Cardiac septum (tissue), 1 donor: ENCODE measurements around the gene ZBTB7A. TPM values are rescaled to one million over a fixed set of nuclear protein-coding genes. Genes with fewer than 3 reads are reported as not detected.

Experiments used
- DNase-seq: peaks from one replicate; pipeline ENCODE4 v3.0.0-alpha.2; 2020; ENCODE audit warnings: low spot score
- intact Hi-C: fragments of 100-400 bp; cut with DNase I; formaldehyde crosslinking; loops from one replicate; pipeline ENCODE4 v1.14.0; 2022
- total RNA-seq: library from RNA; stranded (reverse); fragmentation: NEBNext Ultra II Directional; extraction: Animal tissue kit (Norgen Biotek cat#: 25700); gene quantifications from one replicate; pipeline ENCODE4 v1.2.1, GENCODE V29; 2021
- donor health status: DM: no; HTN: no; CAD: no.

The ZBTB7A gene
- total RNA-seq, 1 donor from 2014 or later = 29.9 TPM

DNA sequence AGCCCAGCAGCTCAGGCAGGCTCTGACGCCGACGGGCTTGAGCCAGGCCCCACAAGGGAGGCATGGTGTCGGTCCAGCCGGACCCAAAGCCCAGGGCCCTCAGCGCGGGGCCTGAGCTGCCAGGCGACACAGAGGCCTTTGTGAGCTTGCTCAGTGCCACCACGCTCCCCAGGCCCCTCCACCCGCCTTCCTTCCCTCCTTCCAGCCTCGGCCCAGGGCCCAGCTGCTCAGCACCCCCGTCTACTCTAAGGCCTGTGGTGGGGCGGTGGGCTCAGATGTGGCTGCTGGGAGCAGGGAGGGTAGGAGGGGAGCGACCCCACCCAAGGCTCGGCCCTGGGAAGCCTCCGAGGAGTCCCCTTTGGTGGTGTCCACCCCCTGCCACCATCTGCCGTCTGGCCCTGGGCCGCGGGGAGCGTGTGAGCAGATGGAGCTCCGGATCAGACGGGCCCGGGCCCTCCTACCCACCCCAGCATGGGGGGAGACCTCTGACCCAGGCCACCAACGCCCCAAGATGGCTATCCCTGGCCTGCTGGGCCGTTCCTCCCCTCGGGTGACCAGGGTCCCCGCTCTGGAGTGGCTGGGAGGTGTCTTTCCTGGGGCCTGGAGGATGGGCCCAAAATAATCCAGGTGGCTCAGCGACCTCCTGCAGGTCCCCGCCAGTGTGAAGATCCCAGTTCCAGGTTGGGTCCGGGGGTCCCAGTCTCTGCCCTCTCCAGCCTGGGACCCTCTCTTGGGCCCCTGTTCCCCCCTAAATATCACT, 7.8 kb downstream of the ZBTB7A start:
- no peak for DNase-seq
- intact Hi-C loops = no loop called here

DNA sequence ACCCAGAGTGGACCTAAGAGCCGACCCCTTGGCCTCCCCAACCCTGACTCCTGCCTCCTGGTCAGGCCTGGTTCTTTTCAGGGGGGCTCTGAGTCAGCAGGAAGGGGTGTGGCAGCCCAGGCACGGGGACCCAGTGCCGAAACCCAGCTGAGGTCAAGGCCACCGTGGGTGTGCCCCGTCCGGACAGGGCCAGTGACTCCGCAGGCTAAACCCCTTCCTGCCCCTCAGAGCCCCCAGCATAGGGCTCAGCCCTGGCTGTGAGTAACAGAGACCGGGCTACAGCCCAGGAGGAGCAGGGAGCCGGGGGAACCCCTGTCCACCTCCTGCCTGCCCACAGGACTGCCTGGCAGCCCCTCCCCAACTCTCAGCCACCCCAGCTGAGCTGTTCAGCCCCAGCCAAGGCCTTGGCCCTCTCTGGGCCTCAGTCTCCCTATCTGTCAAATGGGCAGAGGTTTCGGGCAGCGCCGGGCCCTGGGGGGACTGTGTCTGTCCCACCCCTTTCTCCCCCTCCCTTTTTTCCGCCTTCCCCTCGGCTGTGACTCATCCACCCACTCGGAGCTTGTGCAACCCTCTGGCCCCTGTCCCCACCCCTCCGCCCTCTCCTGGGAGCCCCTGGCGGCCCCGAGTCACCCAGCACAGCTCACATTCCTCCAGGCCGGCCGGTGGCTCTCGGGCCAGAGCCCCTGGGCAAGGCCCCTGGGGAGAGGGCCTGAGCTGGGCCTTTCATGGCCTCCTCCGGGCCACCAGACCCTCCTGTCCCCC, 8.6 kb downstream of the ZBTB7A start:
- peak; percentile 90 for DNase-seq
- intact Hi-C loops = no loop called here

DNA sequence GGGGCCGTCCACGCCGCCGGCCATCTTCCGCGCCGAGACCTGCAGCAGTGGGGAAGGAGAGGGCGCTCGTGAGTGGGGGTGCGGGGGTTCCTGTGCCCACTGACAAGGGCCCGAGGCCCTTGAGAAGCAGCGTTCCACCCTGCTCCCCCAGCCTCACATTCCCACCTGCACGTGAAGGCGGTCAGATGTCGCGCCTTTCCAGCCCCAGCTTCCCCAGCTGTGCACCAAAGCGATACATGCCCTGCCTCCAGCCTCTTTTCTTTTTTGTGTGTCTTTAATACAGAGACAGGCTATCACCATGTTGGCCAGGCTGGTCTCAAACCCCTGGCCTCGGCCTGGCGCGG, 11.5 kb downstream of the ZBTB7A start:
- intact Hi-C loops = no loop called here
- no peak for DNase-seq

DNA sequence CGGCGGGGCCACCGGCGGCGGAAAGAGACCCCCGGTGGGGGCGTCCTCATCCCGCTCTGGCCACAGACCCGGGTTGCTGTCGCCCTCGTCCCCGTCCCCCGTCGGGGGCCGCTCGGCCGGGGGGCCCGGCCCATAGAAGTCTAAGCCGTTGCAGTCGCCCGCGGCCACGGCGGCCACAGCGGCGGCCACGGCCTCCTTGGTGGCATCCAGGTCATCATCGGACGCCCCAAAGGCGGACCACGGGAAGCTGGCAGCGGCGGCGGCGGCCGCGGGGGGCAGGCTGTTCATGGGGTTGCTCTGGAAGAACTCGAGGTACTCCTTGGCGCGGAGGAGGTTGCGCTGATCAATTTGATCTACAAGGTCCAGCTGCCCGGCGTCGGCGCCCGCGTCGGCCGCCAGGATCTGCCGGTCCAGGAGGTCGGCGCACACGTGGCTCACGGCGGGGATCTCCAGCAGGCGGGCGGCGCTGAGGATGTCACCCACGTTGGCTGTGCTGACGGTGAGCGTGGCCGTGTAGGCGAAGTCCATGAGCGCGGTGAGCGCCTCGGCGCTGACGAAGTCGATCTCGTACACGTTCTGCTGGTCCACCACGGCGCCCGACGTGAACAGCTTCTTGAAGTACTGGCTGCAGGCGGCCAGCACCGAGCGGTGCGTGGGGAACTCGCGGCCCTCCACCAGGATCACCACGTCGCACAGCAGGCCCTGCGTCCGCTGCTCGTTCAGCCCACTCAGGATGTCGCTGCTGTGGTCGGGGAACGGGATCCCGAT, 12.1 kb downstream of the ZBTB7A start:
- intact Hi-C loops = no loop called here
- no peak for DNase-seq

DNA sequence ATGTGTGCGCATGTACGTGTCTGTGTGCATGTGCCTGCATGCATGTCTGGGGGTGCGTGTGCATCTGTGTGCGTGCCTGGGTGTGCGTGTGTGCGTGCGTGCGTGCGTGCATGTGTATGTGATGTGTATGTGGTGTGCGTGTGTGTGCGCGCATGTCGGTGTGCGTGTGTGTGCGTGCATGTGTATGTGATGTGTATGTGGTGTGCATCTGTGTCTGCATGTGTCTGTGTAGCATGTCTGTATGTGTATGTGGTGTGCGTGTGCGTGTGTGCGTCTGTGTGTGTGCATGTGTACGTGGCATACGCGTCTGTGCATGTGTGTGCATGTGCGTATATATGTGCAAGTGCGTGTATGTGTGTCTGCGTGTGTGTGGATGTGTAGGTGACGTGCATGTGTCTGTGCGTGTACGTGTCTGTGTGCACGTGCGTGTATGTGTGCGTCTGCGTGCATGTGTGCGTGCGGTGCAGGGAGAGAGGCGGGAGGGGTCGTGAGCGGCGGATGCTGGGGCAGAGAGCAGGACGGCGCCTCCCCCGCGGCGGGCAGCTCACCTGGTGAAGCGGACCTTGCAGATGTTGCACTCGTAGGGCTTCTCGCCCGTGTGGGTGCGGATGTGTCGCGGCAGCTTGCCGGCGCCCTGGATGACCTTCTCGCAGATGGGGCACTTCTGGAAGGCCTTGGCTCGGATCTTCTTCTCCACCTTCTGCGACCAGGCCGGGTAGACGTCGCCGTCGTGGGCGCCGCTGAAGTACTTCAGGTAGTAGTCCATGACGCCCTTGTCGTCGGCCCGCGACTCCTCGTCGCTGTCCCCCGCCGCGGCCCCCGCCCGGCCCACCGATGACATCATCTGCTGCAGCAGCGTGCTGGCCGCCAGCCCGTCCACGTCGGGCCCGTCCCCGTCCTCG, 13.0 kb downstream of the ZBTB7A start:
- DNase-seq = no peak
- intact Hi-C loops = no loop called here

DNA sequence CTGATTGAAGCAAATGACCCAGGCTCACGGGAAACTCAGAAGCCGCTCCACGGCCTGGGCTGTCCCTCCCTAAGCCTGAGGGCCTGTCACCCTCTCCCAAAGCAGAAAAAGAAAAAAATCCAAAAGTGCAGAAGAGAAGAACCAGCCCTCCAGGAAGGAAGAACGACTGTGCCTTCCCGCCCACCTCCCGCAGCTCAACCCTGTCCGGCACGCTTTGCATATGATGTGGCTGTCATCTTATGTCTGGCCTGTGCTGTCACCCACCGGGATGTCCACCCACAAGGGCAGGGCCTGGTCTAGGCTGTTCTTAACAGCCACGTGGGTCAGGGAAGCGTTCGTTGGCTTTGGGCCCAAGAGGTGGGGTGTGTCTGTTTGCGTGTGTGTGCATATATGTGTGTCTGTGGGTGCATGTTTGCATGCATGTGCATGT, 13.7 kb downstream of the ZBTB7A start:
- intact Hi-C loops = no loop called here
- DNase-seq = no peak

DNA sequence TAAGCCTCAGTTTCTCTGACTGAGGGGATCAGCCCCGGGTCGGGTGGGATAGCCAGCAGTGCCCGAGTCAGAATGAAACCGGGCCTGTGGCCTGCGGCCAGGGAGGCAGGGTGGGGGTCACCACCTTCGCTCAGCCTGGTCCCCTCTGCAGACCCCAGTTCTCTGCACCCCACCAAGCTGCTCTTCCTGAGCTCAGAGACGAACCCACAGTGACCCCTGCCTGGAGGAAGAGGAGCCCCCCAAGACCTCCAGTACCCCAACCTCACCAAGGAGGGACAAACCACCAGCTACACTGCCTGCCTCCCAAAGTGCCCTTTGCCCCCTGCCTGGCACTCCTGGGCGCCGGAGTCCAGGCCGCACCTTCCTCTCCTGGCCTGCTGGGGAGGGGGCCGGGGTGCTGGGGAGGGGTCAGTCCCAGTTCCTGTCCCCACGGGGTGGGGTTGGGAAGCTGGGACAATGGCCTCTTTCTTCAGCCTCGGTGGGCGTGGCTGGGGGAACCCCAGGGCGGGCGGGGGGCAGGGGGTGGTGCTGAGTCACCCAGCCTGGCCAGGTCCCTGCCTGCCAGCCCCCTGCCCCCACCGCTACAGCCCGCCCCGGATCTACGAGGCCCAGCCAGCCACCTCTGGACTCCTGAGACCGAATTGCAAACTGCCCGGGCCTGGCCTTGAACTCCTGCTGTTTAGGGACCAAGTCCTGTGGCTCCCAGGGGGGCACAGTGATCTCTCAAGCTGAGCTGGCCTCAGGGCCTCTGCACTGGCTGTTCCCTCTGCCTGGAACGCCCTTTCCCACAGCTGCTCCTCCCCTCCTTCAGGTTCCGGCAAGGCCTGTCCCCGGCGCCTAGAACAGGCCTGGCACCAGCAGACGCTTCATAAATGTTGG, 14.3 kb downstream of the ZBTB7A start:
- no peak for DNase-seq
- intact Hi-C loops = no loop called here

DNA sequence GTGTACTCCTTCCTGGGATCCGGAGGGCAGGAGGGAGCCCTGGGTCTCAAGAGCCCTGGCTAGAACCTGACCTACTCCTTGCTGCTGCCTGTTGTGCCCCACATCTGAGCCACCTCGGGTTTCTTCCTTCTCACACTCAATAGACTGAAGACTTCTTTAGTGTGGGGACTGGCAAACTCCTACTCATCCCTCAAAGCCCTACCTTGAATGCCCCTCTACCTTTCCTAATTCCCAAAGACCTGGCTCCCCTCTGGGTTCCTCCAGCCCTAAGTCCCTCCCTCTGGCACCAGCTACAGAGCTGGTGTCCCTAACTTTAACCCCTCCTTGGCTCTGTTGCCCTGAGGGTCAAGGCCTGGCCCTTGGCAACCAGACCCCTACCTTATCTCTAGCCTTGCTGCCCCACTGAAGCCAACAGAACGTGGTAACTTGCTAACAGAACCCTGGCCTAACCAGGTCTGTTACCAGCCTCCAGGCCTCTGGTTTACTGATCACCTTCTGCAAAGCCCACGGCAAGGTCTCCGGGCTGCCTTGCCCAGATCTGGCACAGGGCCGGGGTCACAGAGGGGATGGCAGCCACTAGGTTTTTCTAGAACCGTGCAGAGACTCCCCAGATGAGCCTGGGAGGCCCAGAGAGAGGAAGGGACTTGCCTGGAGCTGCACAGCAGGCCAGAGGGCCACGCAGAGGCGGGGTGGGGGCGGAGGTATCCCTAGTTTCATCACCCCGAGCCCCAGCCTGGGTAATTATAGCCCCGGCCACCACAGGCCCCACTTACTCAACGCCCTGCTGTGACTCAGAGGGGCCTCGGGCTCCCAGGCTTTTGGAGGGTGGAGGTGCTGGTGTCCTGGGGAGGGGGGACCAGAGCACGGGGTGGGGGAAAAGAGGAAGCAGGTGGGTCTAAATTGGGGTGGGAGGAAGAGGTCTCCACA, 15.3 kb downstream of the ZBTB7A start:
- intact Hi-C loops = no loop called here
- no peak for DNase-seq

DNA sequence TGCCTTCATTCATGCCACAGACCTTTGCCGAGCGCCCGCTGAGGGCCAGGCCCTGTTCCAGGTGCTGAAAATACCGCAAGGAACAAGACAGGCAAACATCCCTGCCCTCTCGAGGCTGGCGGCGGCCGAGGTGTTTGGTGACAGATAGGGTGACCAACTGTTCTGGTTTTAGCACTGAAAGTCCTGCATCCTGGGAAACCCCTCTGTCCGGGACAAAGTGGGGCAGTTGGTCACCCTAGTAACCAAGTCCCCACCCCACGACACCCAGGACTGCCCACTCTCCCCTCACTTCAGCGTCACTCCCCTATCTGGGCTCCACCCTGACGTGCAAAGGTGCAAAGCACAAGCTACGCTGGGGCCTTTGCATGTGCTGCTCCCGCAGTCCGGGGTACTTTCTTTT, 17.3 kb downstream of the ZBTB7A start:
- DNase-seq = no peak
- intact Hi-C loops = no loop called here

DNA sequence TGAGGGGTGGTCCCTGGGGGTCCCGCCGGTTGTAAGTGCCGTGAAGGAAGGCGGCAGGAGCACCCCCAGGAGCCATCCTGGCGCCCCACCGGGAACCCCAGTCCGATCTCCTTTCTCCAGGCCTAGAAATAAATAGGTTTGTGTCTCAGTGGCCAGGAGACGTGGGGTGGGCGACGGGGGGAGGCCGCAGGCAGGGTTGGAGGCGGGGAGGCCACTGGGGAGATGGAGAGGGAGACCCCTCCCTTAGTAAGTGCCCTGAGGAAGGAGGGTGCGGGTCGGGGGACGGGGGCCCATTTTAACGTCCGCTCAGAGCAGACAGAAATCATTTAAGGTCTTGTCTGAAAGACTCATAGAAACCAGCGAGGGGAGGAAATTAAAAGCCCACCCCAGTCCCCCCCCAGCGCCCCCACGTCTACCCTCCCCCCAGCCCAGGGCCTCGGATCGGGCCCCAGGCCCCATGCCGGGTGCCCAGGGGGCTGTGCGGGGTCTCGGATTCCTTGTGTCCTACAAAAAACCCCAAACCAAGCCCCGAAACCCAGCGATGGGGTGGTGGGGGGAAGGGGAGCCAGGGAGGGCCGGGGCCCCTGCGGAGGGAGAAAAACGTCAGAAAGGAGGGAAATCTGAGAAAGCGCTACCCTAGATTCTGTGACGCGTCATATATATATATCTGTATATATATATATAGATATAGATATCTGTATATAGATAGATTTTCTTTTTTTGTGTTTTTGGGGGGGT, 19.6 kb downstream of the ZBTB7A start:
- no peak for DNase-seq
- intact Hi-C loops = no loop called here

DNA sequence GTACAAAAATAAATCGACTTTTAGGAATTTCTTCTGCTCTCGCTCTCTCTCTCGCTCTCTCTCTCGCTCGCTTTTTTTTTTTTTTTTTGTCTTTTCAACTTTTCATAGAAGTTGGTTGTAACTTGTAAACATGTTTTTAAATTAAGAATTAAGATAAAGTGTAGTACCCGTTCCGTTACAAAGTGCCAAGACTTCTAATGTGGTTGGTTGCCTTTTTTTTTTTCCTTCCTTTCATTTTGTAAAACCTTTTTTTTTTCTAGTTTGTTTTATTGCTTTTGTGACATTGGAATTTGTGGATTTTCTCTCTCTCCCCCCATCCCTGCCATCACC, 20.4 kb downstream of the ZBTB7A start:
- no peak for DNase-seq
- intact Hi-C loops = no loop called here

DNA sequence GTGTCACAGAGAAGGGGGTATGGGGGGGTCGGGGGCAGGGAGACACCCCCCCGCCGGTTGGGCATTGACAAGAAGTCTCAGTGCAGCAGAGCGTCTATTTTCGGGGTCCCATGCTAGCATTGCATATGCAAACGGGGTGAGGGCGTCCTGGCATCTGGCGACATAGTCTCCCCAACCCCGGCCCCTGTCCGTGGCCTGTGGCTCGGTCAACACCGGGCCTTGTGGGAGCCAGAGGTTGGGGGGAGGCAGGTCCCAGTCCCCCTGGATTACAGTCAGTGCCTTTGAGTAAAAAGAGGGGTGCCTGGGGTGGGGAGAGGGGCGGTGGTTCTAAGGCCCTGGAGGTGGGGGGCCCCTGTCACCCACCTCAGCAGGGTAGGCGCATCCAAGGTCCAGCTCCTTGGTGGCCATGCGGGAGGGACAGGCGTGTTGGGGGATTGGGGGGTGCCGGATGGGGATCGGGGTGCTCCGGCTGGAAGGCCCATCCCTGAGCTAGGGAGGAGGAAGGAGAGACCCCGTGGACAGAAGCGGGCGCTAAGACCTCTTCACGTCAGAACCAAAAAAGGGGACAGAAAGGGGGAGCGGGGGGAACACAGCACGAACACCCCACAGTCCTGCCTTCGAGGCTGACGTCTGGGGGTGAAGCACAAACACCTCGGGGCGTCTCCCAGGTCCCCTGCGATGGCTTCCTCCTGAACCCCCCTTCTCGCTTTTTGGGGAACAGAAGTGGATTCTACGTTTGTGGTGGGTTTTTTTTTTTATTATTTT, 20.9 kb downstream of the ZBTB7A start:
- no peak for DNase-seq
- intact Hi-C loops = no loop called here

DNA sequence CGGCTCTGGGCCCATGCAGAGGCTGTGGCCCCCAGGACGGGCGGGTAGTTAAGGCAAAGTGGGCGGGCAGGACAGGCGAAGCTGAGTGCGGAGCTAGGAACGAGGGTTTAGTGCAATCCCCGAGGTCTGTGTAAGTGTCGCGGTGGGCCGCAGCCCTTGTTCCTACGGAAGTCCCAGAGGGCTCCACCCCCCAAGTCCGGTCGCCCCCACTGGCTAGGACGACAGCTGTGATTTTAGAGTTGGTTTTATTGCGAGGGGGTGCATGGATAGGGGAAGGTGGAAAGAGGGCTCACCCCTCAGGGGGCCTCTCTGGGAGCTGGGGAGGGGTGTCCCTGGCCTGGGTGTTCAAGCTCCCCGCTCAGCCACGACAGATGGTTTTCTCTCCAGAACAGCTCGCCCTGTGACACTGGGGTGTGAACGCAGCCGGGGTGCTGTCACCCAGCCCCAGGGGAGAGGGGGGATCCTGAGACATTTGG, 21.7 kb downstream of the ZBTB7A start:
- no peak for DNase-seq
- intact Hi-C loops = no loop called here

DNA sequence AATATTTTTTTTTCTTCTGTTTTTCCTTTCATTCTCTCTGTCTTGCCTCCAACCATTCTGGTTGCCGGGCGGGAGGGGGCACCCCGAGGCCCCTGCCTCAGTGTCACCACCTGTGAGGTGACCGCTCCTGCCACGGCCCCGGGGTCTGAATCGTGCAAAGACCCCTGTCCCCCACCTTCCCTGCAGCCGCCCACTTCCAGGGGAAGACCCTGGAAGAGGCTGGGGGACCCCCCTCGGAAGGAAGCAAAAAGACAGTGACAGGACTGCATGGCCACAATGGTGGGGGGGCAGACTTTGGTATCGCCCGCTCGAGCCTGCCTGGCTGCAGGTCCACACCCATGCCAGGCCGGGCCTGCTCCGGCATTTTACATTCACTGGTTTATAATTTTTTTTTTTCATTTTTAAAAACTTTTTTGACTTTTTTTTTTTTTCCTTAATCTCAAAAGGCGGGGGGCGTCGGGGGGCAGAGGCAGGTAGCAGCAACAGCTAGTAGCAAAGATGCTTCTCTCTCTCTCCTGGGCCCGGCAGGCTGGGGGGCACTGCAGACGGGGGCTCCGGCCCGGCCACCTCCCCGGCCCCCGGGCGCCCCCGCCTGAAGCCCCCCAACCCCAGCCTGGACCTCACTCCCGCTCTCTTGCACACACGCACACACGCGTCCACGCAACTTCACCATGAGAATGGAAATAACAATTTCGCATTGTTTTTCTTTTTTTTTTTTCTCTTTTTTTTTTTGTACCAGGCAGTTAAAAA, 22.6 kb downstream of the ZBTB7A start:
- no peak for DNase-seq
- intact Hi-C loops = no loop called here

DNA sequence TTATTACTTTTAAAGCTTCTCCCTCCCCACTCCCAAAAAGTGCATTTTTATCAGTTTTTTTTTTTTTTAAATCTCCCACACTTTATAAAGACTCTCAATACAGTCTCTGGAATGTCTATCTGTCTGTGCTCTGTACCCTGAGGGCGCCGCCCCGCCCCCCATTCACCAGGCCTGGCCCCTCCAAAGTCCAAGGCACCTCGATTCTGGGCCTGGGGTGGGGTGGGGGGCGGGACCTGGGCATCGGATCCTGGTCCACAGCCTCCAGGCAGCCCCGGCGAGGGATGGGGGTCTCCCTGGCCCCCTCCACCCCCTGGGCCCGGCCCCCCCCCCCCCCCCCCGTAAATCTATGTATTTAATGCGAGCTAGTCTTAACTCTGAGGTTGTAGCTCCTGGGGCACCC, 23.3 kb downstream of the ZBTB7A start:
- intact Hi-C loops = no loop called here
- DNase-seq = no peak

DNA sequence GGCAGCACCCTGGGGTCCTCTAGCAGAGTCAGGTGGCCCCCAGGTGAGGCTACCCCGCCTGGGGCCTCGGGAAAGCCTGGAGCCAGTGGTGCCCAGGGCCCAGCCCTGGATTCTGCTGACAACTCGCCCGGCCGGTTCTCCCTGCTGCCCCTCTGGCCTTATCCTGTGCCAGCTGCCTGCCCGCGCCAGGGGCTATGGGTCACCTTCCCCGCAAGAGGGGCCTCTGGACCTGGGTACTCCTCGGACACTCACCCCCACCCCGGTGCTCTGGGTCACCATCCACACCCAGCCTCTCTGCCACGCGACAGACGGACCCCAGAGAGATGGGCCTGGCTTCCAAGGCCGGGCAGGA, 24.0 kb downstream of the ZBTB7A start:
- intact Hi-C loops = no loop called here

More for the DNA sequence above, 24.0 kb downstream of the ZBTB7A start:
- DNase-seq = no peak
